Nephron (organoid): ENCODE data around the gene CRTC1.
"Not testable (repeated sequence)": the region's sequence is repeated elsewhere in the genome, so short reads cannot be mapped to it uniquely, and the experiment has no call there.

Experiments used
- H3K27ac Mint-ChIP-seq, 3 experiments: 2 replicates each; pipeline ENCODE4 v1.8.0; 2020; ENCODE audit warnings: mixed read lengths in 3 of 3, mild to moderate bottlenecking in 2 of 3, moderate library complexity in 1 of 3
- H3K27me3 Mint-ChIP-seq: 2 replicates; pipeline ENCODE4 v1.8.0; 2021; ENCODE audit warnings: low read depth, mild to moderate bottlenecking, moderate library complexity, mixed read lengths
- H3K36me3 Mint-ChIP-seq: 2 replicates; pipeline ENCODE4 v1.8.0; 2020; ENCODE audit warnings: low read depth, mixed read lengths
- H3K4me1 Mint-ChIP-seq: 2 replicates; pipeline ENCODE4 v1.8.0; 2020; ENCODE audit warnings: mixed read lengths
- H3K4me3 Mint-ChIP-seq, 3 experiments: 2 replicates each; pipeline ENCODE4 v1.8.0; 2020; ENCODE audit warnings: mild to moderate bottlenecking in 3 of 3, mixed read lengths in 3 of 3, moderate library complexity in 2 of 3
- H3K9me3 Mint-ChIP-seq: 2 replicates; pipeline ENCODE4 v1.8.0; 2020; ENCODE audit warnings: mixed read lengths
- CTCF ChIP-seq, 3 experiments: fragments of 200-600 bp; sonication (generic); IDR thresholded peaks; one replicate each; pipeline ENCODE4 v1.5.0; 2021; ENCODE audit warnings: antibody characterized with exemption in 3 of 3; ENCODE audit not compliant: unreplicated experiment in 3 of 3

Gene CRTC1

GRCh38 chr19:18733196-18733647 lies 49.7 kb downstream of the CRTC1 start:
- Mint-ChIP-seq H3K9me3 (no peaks in the 10 kb centered on the region), H3K27ac (peak overlapping the region; percentile 67 to 88 (median 76)), H3K4me1 (peaks cover 39% of the 10 kb centered on the region), H3K36me3 (no peaks in the 10 kb centered on the region), H3K27me3 (peaks cover 5% of the 10 kb centered on the region), H3K4me3 (peak overlapping the region in 2 of 3 experiments; percentile 43 to 51)
- TF ChIP-seq CTCF (IDR thresholded peaks at IDR 0.05; ENCODE audit: unreplicated experiment in 3 of 3) = no peak

- H3K27me3 Mint-ChIP-seq, H3K9me3 Mint-ChIP-seq, H3K36me3 Mint-ChIP-seq: not testable (repeated sequence)
- H3K27ac Mint-ChIP-seq = peak overlapping the region; percentile 67 to 88 (median 76)
- H3K4me3 Mint-ChIP-seq = peak overlapping the region in 2 of 3 experiments; percentile 43 to 51
- peaks cover 39% of the 10 kb centered on the region for H3K4me1 Mint-ChIP-seq
Observed at GRCh38 chr19:18733762-18734332, 50.4 kb downstream of the CRTC1 start.

GRCh38 chr19:18735324-18735723 lies 51.8 kb downstream of the CRTC1 start:
- Mint-ChIP-seq H3K4me1 (peaks cover 39% of the 10 kb centered on the region), H3K4me3 (no peak overlapping the region), H3K36me3 (no peaks in the 10 kb centered on the region), H3K27ac (peak overlapping the region in 1 of 3 experiments; percentile 53), H3K9me3 (no peaks in the 10 kb centered on the region), H3K27me3 (peaks cover 9% of the 10 kb centered on the region)
- TF ChIP-seq CTCF (IDR thresholded peaks at IDR 0.05; ENCODE audit: unreplicated experiment in 3 of 3) = no peak

GRCh38 chr19:18735752-18736151 lies 52.3 kb downstream of the CRTC1 start:
- H3K4me3 Mint-ChIP-seq = no peak overlapping the region

GRCh38 chr19:18736415-18737336 lies 53.2 kb downstream of the CRTC1 start:
- Mint-ChIP-seq H3K4me3 (no peak overlapping the region), H3K27me3 (peaks cover 4% of the 10 kb centered on the region), H3K4me1 (peaks cover 33% of the 10 kb centered on the region), H3K27ac (peak overlapping the region in 1 of 3 experiments; percentile 6), H3K36me3 (no peaks in the 10 kb centered on the region), H3K9me3 (no peaks in the 10 kb centered on the region)
- TF ChIP-seq CTCF (IDR thresholded peaks at IDR 0.05; ENCODE audit: unreplicated experiment in 3 of 3) = no peak

More at GRCh38 chr19:18735752-18736151, 52.3 kb downstream of the CRTC1 start:
- Mint-ChIP-seq H3K36me3 (no peaks in the 10 kb centered on the region), H3K9me3 (no peaks in the 10 kb centered on the region), H3K4me1 (peaks cover 39% of the 10 kb centered on the region), H3K27ac (peak overlapping the region in 1 of 3 experiments; percentile 53), H3K27me3 (peaks cover 9% of the 10 kb centered on the region)
- TF ChIP-seq CTCF (IDR thresholded peaks at IDR 0.05; ENCODE audit: unreplicated experiment in 3 of 3) = no peak

GRCh38 chr19:18737337-18737953 lies 54.0 kb downstream of the CRTC1 start:
- no peak for TF ChIP-seq CTCF (IDR thresholded peaks at IDR 0.05; ENCODE audit: unreplicated experiment in 3 of 3)
- H3K4me3 Mint-ChIP-seq = no peak overlapping the region
- H3K4me1 Mint-ChIP-seq = peaks cover 28% of the 10 kb centered on the region
- H3K36me3 Mint-ChIP-seq = no peaks in the 10 kb centered on the region
- H3K27ac Mint-ChIP-seq = peak overlapping the region; percentile 55 to 86 (median 66)
- no peaks in the 10 kb centered on the region for H3K9me3 Mint-ChIP-seq
- H3K27me3 Mint-ChIP-seq = peaks cover 4% of the 10 kb centered on the region
